NOMO-1 (cell line): ENCODE data around the gene HPSE.
"Not testable (repeated sequence)": the region's sequence is repeated elsewhere in the genome, so short reads cannot be mapped to it uniquely, and the experiment has no call there.

Source experiments
- DNase-seq, 2 experiments: peaks; one replicate each; lab custom pipeline; 2025; ENCODE audit not compliant: unreplicated experiment in 2 of 2; lab: John Stamatoyannopoulos, UW

HPSE gene

DNA sequence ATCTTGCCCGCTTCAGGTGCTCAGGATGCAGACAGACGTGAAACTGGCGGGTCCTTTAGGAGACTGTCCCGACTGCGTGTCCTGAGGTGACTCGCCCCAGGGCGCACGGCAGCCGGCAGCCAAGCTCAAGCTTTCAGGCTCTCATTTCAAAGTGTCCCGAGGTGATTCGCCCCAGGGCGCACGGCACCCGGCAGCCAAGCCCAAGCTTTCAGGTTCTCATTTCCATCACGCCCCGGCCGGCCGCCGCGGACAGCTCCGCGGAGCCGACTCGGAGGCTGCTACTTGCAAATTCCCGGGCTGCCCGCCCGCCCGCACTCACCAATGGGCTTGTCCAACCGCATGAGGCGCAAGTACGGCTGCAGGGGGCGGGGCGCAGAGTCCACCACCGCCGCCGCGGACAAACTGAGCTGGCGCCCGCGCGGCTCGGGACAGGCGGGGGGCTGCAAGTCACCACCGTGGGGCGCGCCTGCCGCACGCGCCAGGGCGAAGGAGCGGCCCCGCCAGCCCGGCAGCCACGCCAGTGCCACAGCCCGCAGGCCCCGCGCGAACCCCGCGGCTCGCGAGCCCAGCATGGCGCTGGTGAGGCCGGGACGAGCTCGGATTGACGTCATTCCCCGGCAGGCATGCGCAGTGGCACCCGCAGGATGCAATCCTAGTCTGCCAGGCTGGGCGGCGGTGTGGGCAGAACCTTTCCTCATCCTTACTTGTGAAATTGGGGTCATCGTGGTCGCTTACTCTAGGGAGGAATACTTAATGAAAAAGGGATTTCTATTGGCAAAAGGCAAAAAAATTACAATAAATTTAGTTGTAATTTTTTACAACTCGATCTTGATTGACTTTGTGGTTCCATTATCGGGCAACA, 50.2 kb downstream of the HPSE start, which contains the start of gene COQ2:
COQ2 (minus strand) TSS at position 606 of the 862 bp plus-strand sequence; CDS start at position 572, 34 bp downstream.
- DNase-seq: peak; percentile 93 to 97

DNA sequence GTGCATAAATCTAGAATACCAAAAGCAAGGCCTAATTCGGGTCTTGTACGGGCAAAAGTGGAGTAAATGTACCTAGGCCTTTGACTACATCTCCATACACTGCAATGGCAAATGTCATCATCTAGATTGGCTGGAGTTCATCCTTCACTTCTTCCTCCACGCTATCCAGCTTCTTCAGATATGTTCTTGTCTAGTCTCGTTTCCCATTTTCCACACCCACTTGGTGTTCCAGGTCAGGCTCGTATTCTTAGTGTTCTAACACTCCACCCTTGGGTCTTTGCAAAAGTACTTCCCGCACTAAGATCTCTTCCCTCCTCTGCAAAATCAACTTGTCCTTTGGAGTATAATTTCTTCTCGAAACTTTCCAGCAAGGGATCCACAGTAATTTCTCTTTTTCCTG, 51.5 kb downstream of the HPSE start:
- peak in 1 of 2 experiments; percentile 45 for DNase-seq

DNA sequence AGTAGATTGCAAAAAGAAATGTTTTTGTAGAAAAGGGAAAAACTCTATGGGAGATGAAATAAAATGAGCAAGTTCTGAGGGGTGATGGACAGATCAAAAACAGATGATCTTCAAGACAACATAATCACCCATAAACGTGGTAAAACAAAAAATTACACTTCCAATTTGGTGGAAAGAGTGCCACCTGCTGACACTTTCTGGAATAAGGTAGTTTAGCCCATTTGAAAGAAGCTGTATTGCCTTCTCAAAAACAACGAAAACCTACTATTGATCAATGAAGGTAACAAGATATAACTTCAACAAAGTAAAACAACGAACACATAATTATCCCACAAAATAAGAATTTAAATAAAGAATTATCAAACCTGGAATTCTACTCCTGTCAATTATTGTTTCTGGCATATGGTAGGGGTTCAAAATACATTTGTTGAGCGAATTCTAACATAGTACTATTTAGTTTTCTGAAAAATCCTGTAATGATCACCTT, 52.6 kb downstream of the HPSE start:
- DNase-seq: peak; percentile 25 to 73

DNA sequence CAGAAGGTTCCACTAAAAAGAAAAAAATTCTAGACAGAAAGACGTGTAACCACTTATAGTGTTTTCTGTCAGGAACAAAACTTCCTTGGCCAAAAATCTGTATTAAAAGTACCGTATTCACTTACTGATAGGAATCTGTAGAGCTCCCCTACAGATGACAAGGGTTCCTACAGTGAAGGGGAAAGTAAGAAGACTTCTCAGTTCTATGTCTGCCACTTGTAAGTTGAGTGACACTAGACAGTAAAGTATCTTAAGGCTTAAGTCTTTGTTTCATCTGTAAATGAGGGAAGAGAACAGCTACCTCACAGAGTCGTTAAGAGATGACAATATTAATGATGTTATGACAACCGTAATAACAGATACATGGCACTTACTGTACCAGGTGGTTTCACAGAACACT, 53.3 kb downstream of the HPSE start:
- peak; percentile 19 to 60 for DNase-seq

DNA sequence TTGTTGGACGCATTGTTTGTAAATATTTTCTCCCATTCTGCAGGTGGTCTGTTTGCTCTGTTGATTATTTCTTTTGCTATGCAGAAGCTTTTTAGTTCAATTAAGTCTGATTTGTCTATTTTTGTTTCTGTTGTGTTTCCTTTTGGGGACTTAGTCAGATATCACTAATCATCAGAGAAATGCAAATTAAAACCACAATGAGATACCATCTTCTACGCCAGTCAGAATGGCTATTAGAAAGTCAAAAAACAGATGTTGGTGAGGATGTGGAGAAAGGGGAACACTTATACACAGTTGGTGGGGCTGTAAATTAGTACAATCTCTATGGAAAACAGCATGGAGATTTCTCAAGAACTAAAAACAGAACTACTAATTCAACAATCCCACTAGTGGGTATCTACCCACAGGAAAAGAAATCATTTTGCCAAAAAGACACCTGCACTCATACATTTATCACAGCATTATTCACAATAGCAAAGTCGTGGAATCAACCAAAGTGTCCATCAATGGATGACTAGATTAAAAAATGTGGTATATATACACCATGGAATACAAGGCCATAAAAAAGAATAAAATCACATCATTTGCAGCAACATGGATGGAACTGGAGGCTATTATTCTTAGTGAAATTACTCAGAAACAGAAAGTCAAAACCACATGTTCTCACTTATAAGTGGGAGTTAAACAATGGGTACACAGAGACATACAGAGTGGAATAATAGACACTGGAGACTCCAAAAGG, 58.2 kb downstream of the HPSE start:
- DNase-seq: no peak

DNA sequence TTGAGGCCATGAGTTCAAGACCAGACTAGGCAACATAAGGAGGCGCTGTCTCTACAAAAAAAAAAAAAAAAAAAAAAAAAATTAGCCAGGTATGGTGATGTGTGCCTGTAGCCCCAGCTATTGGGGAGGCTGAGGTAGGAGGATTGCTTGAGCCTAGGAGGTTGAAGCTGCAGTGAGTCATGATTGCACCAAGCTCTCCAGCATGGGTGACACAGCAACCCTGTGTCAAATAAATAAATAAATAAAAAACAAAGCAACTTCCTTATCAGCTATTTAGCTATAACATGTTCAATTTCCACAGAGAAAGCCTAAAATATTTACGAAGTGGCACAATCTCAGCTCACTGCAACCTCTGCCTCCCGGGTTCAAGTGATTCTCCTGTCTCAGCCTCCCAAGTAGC, 60.7 kb downstream of the HPSE start:
- not testable (repeated sequence) for DNase-seq

DNA sequence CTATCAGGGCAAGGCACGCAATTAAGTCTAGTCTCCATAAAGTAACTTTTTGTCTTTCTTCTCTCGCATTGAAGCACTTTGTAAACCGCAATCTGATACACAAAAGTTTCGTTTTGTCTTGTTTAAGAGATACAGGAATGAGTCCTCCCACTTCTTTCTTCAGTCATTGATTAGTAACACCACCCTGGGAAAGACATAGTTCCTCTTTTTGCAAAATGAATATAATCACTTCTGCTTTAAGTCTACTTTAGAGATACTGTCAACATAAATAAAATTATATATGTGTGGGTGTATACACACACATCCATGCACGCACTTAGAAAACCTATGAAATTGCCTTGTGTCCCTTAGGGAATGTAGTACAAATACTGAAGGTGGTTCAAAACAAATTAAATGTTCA, 61.7 kb downstream of the HPSE start:
- peak; percentile 83 to 98 for DNase-seq

DNA sequence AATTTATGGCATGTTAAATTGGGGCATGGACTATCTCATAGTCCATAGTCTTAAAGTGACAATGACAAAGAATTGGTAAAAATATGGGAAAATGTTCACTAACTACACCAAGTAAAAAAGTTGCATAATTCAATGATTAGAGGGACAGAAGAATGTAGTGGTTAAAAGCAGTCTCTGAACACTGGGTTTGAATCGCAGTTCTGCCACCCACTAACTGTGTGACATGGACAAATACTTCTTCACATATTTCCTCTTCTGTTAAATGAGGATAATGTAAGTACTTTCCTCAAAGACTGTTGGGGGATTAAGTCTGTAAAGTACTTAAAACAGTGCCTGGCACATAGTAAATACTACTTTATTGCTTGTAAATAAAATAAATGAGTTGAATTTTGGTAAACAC, 65.4 kb downstream of the HPSE start:
- DNase-seq: peak in 1 of 2 experiments; percentile 35

DNA sequence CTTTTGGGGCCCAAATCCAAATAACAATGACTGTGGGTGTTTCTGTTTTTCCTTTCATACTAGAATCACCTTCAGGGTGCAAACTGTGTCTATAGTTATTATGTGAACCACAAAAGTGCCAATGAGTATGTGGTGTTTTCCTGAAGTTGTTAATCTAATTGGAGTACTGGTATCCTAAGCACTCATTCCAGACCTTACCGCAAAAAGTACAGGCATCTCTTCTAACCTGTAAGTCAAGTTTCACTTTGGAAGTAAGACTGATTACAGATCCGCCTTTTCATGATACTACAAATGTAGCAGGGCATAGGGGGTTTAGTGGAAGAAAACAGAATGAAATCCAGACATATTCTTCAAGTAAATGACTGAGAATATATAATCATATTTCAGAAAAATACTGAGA, 66.2 kb downstream of the HPSE start:
- no peak for DNase-seq

DNA sequence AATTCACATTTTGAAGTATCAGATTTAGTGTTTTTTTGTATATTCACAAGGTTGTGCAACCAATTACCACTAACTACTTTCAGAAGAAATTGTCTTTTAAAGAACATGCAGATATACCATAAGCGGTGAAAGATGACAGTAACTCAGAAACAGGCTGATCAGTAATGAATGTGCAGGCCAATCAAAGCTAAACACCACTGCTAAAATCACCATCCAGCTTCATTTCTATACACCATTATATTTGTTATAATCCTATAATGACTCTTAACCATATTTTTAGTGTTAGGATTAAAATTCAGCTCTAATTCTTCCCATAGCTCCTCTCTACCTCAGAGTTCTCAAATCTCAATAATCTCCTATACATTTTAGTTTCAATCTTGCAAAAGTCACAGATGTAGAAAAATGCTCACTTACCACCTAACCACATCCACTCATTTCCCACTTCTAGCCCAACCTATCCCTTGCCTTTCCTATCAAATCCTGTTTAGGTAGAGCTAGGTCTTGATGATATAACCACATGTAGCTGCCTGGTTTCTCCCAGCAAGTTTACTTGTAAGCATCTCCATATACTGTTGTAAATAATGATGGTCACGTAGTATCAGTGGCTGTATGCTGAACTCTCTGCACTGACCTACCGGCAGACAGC, 66.7 kb downstream of the HPSE start:
- DNase-seq: peak in 1 of 2 experiments; percentile 84

DNA sequence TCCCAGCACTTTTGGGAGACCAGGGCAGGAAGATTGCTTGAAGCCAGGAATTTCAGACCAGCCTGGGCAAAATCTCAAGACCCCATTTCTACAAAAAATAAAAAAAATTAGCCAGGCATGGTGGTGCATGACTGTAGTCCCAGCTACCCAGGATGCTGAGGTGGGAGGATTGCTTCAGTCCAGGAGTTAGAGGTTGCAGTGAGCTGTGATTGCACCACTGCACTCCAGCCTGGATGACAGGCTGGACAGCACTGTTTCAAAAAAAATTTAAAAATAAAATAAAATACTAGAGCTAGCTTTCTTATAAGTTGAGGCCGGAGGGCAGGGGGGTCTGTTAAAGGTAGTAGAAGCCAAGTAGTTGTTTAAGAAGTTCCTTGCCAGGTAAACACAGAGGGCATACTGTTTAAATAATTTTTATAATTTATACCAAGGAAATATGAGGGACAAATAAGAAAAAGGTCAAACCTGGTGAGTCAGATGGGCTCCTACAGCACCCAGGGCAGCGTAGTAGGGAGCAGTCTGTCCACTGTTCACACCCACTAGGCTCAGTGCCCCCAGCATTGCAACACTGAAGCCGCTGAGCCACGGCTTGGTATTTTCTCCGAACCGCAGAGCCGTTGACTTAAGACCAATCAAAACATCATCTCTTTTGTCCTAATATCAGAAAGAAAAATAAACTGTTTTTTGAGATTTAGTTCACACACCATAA, 67.4 kb downstream of the HPSE start:
- DNase-seq: peak; percentile 69 to 85

DNA sequence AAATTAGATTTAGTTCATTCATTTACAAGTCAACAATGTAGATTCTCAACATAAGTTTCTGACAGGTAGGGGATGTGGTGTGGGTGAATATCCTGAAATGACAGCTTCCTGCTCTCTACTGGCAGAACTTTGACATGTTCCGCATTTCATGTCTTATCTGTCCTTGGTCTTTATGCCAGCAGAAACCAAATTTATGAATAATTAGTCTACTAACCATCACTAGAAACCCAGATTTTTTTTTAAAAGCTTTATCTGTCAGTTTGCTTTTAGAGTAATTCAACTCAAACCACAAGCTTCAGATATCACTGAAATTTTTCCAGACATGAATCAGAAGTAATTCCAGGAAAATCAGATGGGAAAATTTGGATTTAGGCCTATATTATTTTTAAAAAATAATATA, 68.0 kb downstream of the HPSE start:
- DNase-seq: peak; percentile 28 to 70

DNA sequence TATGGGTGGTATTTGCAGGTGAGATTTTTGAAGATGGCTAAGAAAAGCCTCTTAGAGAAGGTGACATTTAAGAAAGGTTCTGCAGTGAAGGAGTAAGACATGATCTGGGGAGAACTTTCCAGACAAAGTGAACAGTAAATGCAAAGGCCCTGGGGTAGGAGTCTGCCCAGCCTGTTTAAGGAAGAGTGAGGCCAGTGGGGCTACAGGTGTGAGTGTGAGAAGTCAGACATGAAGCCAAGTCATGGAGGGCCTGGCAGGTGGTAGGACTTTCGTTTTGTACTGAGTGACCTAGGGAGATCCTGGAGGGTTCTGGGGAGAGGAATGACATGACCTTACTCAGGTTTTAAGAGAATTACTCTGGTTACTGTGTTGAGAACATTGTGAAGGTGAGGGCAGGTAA, 71.5 kb downstream of the HPSE start:
- no peak for DNase-seq

DNA sequence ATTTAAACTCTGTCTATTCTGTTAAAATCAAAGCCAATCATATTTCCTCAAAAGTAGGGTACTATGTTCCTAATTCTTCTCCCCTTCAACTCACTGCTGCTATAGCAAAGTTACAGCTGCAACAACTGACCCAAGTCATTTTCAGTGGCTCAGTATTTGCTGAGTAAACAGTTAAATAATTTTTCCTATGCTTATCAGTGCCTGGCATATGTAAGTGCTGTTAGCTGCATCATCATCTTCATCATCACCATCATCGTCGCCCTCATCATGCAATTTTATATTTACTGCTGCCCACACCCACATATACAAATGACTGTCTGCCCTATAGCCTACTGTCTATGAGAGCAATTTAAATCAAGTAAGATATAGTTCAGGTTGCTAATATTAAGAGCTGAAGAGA, 72.0 kb downstream of the HPSE start:
- DNase-seq: no peak

DNA sequence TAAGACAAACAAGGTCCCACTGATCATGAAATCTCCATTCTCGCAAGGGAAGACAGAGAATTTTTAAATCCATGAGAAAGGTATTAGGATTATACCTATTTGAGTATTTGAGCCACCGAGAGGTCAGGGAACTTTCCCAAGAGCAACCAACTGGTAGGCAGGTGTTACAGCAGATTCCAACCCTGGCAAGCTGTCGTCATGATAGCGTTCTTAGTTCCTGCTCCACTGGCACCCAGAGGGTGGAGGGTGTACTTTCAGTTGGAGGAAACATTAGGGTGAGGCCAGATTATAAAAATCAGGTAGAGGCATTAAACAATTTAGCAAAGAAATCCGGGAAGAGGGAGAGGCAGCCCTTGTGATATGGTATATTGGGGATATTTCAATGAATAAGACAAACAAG, 73.3 kb downstream of the HPSE start:
- no peak for DNase-seq

DNA sequence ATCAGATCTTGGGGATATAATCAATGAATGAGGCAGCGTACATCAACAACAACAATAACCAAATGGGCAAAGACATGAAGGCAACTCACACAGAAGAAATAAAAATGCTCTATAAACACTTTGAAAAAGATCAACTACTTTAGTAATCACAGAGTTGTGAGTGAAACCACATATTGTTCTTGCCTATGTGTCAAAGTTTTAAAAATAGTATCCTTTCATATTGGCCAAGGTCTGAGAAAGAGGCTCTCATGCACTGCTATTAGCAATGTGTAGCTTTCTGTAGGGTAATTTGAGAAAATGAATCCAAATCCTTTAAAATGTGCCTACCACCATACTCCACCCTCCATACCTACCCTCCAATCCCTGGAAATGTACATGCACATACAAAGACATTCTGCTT, 75.1 kb downstream of the HPSE start:
- DNase-seq: no peak

DNA sequence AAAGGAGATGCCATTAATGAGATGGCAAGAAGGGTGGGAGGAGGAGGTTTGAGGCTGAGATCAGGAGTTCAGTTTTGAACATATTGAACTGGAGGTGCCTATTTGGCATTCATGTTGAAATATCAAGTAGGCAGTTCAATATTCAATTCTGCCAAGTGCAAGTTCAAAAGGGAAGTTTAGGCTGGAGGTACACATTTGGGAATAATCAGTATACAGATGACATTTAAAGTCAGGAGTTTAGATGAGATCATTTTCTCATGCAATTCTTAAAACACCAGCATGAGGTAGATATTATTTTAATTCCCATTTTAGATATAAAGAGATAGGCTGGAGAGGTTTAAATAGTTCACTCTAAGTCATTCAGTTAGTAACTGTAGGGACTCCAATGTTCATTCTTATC, 76.2 kb downstream of the HPSE start:
- DNase-seq: no peak

DNA sequence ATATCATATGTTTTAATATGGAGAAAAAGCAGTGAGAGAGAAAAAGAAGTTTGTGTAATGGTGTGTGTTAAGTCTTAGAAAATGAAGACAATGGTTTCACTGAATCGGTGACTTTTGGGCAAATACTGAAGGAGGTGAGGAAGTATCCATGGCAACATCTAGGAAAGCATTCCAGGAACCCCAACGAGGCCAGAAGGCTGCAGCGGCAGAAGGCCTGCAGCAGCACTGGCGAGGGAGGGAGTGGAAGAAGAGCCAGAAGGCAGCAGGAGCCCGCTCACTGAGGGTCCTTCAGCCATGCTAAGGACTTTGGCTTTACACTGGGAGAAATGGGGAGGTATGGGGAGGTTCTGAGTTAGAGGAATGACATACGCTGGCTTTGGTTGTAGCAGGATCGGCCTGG, 76.8 kb downstream of the HPSE start:
- DNase-seq: no peak

DNA sequence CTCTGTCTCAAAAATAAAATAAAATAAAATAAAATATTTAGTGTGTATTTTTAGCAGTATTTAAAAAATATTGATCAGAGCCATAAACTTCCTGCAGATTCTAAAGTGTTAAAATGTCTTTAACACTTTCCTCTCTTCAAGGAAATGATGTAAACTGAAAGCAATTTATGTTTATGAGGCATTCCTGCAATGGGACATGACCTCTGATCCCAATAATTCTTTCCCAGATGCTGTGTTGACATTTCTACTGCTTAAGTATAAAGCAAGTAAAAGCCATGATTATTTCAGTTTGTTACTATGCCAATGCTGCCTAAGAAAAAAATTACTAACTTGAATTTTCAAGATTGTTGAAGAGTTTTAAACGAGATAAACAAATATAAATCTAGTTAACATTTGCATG, 79.1 kb downstream of the HPSE start:
- DNase-seq: no peak

DNA sequence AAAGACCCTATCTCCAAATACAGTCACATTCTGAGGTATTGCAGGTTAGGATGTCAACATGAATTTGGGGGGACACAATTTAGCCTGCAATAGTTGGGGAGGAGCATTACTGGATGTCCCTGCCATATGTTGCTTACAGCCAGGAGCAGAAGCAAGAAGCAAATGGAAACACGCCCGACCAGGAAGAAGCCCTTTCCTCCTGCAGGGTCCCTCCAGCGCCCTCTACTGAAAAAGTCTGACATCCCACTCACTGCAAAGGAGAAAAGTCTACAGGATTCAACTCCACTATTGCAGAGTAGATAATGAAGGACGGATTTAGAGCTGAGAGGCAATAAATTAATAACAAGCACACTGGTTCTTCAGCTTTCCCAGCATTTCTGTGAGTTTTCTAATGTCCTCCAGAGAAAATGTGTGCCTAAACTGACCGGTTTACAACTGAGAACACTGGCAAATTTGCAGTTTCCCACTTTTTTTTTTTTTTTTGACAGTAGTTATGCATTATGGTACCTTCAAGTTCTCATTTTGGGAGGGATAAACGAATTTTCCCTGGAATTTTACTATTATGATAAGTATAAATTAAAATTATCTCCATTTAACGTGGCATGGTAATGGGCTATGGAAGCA, 81.8 kb downstream of the HPSE start:
- DNase-seq: peak; percentile 90 to 91
